Suppressor macrophage (primary cell): ENCODE data around the gene IQGAP3.
A peak's percentile ranks its signal among the peaks of the same experiment; 100 is the strongest.
"Not testable (repeated sequence)": the region's sequence is repeated elsewhere in the genome, so short reads cannot be mapped to it uniquely, and the experiment has no call there.

Experiments
- DNase-seq, 4 experiments: peaks; one replicate each; pipeline ENCODE4 v3.0.0-alpha.2; 2020 to 2022
- total RNA-seq, 17 experiments: gene quantifications; one replicate each; lab custom pipeline; 2026; ENCODE audit warnings: mixed read lengths in 6 of 17, inconsistent platforms in 3 of 17; lab: John Stamatoyannopoulos, UW

IQGAP3 gene, protein sequence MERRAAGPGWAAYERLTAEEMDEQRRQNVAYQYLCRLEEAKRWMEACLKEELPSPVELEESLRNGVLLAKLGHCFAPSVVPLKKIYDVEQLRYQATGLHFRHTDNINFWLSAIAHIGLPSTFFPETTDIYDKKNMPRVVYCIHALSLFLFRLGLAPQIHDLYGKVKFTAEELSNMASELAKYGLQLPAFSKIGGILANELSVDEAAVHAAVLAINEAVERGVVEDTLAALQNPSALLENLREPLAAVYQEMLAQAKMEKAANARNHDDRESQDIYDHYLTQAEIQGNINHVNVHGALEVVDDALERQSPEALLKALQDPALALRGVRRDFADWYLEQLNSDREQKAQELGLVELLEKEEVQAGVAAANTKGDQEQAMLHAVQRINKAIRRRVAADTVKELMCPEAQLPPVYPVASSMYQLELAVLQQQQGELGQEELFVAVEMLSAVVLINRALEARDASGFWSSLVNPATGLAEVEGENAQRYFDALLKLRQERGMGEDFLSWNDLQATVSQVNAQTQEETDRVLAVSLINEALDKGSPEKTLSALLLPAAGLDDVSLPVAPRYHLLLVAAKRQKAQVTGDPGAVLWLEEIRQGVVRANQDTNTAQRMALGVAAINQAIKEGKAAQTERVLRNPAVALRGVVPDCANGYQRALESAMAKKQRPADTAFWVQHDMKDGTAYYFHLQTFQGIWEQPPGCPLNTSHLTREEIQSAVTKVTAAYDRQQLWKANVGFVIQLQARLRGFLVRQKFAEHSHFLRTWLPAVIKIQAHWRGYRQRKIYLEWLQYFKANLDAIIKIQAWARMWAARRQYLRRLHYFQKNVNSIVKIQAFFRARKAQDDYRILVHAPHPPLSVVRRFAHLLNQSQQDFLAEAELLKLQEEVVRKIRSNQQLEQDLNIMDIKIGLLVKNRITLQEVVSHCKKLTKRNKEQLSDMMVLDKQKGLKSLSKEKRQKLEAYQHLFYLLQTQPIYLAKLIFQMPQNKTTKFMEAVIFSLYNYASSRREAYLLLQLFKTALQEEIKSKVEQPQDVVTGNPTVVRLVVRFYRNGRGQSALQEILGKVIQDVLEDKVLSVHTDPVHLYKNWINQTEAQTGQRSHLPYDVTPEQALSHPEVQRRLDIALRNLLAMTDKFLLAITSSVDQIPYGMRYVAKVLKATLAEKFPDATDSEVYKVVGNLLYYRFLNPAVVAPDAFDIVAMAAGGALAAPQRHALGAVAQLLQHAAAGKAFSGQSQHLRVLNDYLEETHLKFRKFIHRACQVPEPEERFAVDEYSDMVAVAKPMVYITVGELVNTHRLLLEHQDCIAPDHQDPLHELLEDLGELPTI (N-terminal part only)
- total RNA-seq, result 16.6 to 108 (median 60.4) reads per million in 17 experiments

DNA sequence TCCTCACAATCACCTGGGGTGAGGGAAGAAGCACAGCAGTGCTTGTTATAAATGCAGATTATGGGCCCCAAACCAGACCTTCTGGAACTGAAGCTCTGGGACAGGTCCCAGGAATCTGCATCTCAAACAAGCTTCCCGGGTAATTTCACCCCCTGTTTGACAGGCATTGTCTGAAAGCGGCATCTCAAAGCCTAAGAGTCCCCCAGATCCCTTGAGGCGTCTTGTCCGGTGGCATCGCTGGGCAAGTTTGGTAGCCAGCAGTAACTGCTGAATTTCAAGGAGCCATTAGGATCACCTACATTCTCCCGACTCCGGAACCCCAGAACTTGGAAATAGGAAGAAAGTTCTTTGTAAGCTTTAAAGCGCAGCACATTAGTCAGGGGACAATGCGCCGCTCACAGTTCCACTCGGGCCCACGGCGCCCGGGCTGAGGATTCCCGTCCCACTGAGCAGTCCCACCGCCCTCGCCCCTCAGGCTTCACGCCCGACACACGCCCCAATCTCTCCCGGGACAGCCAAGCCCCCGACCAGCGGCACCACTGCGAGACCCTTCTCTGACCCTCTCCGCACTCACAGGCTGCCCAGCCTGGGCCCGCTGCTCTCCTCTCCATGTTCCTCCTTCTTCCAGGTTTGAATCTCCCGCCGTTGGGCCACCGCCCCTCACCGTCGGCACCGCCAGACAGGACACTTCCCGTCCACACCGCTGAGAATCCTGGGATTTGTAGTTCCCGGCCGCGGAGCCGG lies at the start of gene IQGAP3:
TSS of gene IQGAP3 (minus strand) at position 647 of the 744 bp plus-strand sequence. CDS start at position 611, 36 bp downstream.
- peak; percentile 90 to 96 (median 94) for DNase-seq

DNA sequence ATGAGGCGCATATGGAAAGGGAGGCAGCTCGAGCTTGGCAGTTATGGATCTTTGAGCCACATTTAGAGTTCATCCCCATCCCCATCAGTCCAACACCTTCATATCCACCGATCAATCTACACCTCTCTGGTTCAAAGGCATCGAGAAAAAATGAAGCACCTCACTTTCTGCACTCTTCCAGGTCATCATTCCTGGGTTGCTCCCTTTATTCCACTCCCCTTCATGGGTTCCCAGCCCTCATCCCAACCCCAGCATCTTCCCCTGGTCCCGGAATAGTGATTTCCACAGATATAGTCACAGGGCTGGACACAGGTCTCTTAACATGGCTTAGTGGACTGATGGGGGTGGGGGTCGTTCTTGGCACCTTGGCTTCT lies 47.2 kb upstream of the IQGAP3 start:
- DNase-seq, result no peak

DNA sequence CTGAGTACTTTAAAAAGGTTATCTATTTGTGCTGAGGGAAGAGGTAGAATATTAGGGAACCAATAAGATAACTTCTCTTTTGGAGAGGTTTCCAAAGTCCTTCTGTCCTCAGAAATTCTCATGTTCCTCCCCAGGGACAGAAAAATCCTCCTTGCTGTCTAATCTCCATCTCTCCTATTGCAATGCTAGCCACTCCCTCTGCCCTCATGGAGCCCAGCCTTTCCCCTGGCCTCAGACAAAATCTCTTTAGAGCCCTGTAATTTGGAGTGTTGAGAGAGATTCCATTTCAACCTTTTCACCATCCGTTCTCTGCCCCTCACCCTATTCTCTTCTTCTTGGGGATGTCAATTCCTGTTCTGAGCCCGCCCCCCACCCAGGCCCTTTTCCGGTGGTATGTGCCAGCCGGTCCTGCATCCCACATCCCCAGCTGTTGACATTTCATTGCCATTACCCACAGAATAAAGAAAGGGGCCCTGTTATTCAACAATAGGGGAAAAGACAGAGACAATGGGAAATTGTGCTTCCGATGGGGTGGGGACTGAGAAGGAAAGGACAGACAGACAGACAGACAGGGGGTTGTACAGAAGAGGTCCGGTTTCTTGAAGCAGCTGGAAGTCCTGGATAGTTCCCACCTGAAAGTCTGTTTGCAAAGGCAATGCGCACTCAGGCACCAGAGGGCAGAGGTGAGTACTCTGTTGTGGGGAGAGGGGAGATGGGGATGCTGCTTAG lies 46.7 kb upstream of the IQGAP3 start, which contains the start of gene HAPLN2:
TSS of gene HAPLN2 (plus strand) at position 563 of the 729 bp plus-strand sequence. CDS start 4,076 bp downstream, outside the sequence.
- DNase-seq, result peak in 2 of 4 experiments; percentile 16 to 34

DNA sequence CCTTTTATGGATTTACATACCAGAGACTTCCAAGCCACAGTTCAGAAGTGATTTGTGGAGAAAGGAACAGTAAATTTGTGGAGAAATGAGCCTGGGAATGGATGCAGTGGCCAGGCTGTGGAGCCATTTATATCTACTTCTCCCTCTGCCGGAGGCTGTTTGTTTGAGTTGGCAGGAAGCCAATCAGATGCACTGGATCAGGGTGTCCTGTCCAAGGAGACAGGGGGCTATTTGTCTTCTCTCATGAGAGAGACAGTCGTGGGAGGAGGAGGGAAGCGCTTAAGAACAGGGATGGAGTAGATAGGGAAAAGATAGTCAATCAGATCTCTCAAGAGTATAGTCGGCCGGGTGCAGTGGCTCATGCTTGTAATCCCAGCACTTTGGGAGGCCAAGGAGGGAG lies 44.1 kb upstream of the IQGAP3 start:
- DNase-seq, result peak in 3 of 4 experiments; percentile 34 to 49 (median 35)

DNA sequence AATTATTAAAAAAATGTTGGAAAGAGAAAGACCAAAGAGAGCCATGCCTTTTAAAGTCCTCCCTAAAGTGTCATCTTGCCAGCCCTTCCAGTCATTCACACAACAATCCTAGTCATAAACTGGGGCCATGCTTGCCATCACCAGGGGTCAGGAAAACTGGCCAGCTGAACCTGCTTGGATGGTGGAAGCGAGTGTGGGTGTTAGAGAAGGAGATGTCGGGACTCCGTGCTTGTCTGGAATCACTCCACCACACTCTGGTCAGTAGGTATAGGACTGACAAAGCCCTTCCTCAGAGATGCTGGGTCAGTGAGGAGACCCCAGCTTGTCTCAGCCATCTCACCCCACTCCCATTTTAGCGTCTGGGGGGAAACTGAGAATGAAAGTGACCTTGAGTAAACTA lies 43.6 kb upstream of the IQGAP3 start:
- DNase-seq, result no peak

DNA sequence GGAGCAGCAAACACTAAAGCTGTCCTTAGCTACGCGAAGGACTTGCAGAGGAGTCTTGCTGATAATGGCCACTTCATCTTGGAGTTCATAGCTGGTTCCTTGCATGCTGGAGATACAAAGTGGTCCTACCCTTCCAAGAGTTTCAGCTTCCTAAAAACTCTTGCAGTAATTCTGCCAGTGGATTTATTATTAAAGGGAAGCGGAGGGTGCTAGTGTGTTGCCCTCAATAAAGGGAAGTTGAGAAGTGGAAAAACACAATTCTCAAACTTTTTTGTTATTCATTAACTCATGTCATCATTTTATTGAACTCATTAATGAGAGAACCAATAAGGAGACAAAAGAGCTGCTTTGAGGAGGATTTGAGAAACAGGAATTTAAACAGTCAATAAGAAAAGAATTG lies 40.3 kb upstream of the IQGAP3 start:
- peak; percentile 33 to 66 (median 53) for DNase-seq

DNA sequence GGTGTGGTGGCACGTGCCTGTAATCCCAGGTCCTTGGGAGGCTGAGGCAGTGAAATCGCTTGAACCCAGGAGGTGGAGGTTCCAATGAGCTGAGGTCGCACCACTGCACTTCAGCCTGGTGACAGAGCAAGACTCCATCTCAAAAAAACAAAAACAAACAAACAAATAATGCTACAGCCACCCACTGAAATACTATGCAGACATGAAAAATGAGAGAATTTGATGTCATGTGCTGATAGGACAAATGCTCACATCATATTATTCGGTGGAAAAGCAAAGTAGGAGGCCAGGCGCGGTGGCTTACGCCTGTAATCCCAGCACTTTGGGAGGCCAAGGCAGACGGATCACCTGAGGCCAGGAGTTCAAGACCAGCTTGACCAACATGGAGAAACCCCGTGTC lies 37.7 kb upstream of the IQGAP3 start:
- DNase-seq, result not testable (repeated sequence)

DNA sequence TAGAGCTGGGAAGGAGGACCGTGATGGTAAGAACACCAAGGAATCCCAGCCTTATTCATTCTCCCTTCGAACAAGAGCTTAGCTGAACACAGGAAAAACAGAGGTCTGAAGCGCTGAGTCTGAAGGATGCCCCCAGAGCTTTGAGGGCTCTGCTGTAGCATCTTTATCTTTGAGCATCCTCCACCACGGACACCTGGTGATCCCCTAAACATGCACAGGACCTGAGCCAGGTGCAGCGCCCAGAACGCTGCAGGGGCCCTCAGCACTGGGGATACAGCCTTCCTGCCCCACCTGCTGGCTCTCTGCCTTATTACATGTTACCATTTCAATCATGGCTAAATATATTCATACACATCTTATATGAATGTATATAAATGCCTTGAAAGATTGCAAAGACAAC lies 36.6 kb upstream of the IQGAP3 start:
- DNase-seq, result peak; percentile 35 to 60 (median 42)

DNA sequence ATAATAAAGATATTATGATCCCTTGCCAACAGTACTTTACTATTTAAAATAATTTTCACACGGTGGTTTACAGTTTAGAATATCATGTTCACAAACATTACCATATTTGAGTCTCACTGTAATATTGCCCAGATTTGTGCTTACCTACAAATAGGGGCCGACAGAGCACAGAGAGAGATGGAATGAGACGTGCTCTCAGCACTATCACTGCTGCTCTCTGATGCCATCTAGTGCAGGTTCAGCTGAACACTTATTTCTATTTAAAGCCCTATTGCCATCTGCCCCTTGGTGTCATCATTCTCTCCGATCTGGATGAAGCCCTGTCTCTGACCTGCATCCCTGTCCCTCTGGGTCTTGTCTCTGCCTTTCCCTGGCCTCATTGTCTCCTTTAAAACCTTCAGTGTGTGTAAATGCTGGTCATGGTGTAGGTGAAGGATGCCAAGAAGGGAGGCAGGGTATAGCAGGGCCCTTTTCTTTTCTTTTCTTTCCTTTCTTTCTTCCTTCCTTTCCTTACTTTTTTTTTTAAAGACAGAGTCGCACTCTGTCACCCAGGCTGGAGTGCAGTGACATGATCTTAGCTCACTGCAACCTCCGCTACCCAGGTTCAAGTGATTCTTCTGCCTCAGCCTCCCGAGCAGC lies 35.8 kb upstream of the IQGAP3 start:
- DNase-seq, result peak; percentile 78 to 89 (median 84)

DNA sequence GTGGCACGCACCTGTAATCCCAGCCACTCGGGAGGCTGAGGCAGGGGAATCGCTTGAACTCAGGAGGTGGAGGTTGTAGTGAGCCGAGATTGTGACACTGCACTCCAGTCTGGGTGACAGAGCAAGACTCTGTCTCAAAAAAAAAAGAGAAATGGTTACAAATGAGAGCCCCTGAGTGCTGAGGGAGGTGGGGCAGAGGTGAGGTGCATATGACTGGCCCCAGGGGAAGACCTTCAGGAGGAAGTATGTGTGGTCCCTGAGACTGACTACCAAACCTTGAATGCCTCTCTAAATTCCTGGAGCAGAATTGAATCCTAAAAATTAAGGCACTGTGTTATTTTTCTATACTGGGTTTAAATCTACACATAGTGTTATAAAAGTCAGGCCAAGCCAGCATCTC lies 35.0 kb upstream of the IQGAP3 start:
- not testable (repeated sequence) for DNase-seq

DNA sequence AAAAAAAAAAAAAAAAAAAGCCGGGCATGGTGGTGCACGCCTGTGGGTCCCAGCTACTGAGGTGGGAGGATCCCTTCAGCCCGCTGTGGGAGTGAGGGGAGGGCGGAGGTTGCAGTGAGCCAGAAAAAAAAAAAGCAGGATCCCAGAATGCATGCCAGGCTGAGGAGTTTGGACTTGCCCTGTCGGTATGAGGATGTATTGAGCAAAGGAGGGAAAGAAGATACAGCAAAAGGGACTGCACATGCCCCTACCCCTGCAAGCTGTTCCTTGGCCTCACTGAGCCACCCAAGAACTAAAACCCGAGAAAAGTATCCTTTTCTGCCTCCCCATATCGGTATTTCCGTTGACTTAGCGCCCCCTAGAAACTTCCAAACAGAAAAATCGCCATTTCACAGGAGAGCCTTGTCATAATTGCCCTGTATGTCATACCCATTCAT lies 30.2 kb upstream of the IQGAP3 start:
- peak; percentile 23 to 67 (median 48) for DNase-seq

DNA sequence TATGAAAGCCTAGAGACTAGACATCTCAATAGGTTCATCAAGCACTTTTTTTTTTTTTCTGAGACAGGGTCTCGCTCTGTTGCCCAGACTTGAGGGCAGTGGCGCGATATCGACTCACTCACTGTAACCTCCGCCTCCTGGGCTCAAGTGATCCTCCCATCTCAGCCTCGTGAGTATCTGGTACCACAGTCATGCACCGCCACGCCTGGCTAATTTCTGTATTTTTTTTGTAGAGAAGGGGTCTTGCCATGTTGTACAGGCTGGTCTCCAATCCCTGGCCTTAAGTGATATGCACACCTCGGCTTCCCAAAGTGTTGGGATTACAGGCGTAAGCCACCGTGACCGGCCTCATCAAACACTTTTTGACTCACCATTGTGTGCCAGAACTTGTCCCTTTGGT lies 29.5 kb upstream of the IQGAP3 start:
- DNase-seq, result no peak

DNA sequence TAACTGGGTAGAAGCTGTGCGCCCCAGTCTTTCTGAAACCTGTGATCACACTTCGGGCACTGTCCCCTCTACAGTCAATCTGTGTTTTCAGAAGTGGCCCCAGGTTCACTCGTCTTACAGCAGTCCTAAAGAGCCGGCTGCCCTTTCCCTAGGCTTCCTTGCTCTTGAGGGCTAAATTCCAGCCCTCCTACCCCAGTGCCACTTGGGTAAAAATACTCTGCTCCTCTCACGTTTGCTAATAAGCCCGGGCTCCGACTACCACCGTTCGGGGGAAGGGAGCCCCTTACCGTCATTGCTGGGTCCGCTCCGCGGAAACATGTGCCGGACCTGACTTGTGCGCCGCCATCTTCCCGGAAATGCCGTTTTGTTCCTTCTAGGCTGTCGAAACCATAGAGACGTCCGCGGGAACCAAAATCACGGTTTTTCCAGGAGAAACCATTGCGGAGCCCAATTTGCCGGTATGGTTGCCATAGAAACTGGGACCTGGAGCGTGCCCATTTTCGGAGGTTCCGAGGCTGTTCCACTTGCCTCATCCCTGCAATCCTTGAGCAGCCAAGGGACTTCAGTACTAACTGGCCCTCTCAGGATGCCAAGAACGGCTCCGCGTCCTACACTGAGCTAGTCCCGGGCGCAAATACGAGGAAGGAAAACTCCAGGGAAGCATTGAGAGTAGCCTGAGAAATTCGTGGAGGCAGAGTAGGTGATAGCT lies 28.9 kb upstream of the IQGAP3 start, which contains the start of gene GPATCH4:
TSS of gene GPATCH4 (minus strand) at position 358 of the 709 bp plus-strand sequence.
- peak; percentile 85 to 91 (median 88) for DNase-seq

DNA sequence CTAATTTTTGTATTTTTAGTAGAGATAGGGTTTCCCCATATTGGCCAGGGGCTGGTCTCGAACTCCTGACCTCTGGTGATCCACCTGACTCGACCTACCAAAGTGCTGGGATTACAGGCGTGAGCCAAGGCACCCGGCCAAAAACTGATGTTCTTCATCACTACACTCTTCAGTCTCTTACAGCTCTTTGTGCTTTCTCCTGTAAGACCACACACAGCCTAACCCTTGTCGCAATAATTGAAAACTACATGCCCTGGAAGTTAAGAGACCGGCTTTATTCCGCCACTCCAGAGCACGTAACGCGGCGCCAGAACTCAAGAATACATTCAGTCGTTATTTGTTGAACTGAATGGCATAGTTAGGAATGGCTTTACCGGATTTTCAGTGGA lies 28.4 kb upstream of the IQGAP3 start:
- DNase-seq, result peak in 1 of 4 experiments; percentile 25

DNA sequence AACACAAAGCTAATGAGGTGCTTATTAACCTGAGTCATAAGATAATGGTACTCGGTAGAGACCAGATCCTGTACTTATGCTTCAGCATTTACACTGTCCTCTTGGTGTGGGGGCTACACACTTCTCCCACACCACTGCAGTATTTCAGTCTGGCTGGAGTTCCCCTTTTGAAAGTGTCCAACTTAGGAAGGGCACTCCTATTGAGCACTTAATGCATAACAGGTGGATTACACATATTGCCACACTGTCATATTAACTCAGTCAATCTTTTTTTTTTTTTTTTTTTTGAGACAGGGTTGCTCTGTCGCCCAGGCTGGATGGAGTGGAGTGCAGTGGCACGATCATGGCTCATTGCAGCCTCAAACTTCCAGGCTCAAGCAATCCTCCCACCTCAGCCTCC lies 27.4 kb upstream of the IQGAP3 start:
- DNase-seq, result peak; percentile 54 to 76 (median 66)

DNA sequence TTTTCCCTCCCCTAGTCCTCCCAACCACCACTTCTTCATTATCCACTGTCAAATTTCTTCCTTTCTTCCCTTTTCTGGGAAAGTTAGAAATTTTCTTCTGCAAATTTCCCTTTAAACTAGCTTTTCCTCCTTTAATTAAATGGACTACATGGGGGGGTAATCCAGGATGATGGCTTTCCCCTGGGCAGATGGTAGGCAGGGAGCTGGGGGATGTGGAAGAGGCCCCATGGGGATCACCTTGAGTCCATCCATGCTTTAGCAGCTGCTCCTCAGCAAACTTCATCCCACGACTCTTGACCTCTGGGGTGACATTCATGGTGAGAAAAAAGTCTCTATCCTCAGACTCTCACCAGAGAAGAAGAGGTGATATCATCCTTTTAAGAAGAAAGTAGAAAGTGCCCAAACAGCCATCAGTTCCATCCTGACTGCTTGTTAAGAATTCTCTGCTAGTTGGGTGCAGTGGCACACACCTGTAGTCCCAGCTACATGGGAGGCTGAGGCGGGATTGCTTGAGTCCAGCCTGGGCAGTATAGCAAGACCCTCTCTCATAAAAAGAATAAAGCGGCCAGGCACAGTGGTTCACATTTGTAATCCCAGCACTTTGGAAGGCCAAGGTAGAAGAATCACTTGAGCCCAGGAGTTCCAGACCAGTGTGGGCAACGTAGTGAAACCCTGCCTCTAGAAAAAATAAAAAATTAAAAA lies 26.5 kb upstream of the IQGAP3 start:
- DNase-seq, result no peak

DNA sequence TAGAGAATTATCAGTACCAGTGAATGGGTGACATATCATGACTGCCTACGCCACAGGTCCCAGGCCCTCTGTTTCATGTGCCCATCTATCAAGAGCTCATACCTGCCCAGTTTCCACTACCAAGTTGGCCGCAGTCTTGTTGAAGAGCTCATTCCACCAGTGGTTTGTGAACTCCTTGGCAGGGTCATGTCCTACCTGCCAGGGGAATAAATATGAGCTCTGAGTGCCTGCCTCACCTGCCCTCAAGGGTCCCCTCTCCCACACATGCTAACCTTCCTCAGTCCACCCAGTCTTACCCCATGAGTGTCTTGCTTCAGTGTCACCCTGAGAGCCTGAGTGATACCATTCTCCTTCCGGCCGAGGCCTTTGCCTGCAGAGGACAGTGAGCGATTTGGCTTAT lies 25.8 kb upstream of the IQGAP3 start:
- no peak for DNase-seq

DNA sequence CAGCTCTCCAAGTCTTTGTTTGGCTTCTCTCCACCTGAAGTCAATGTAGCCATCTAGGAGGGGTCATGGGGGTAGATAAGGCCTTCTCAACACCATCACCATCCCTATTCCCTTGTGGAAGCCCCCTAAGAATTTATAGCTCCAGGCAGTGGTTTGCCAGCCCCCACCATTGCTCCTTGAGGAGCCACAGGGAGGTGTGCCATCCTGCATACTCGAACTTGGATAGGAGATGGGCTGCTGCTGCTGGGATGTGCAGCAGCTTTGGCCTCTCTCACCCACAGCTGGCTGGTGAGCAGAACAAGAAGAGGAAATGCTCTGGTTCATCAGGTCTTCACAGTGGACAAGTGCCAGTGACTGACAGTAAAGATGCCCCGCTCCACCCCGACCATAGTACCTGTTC lies 24.1 kb upstream of the IQGAP3 start:
- no peak for DNase-seq

DNA sequence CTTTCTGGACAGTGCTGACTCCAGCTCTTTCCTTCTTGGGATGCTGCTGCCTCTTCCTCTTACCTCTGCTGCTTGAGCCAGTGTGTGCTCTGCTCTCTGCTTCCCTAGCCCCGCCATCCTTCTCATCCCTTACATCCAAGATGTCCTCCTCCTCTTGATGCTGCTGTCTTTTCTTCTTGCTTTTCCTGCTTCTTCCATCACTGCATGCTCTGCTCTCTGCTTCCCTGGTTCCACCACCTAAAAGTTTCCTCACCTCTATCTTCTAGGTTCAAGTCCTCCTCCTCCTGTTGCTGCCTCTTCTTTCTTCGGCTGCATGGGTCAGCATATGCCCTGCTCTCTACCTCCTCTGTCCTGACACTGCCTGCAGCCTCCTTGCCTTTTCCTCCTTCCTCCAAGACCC lies 22.7 kb upstream of the IQGAP3 start:
- no peak for DNase-seq
